Central memory CD8-positive, alpha-beta T cell (primary cell): ENCODE results near the gene MTHFSD.
"Not testable (repeated sequence)": the region's sequence is repeated elsewhere in the genome, so short reads cannot be mapped to it uniquely, and the experiment has no call there.

Experiments used
- ATAC-seq: fragments of 150-1000 bp; cut with Tn5 transposase; replicated peaks from 2 replicates; pipeline ENCODE4 v1.10.0; 2022; ENCODE audit warnings: mild to moderate bottlenecking, moderate FRiP score, moderate number of reproducible peaks; ENCODE audit not compliant: poor library complexity, severe bottlenecking; ENCODE audit errors: extremely low read depth
- DNase-seq, 2 donors: peaks; one replicate each; pipeline ENCODE4 v3.0.0; 2021; ENCODE audit warnings: low spot score in 2 of 2
- H3K27ac Mint-ChIP-seq: one replicate; pipeline ENCODE4 v1.8.0; 2022; ENCODE audit warnings: low read depth, mild to moderate bottlenecking, moderate library complexity, mixed read lengths
- H3K27me3 Mint-ChIP-seq: one replicate; pipeline ENCODE4 v1.8.0; 2022; ENCODE audit warnings: mixed read lengths
- H3K36me3 Mint-ChIP-seq: one replicate; pipeline ENCODE4 v1.8.0; 2022; ENCODE audit warnings: mild to moderate bottlenecking, moderate library complexity, mixed read lengths; ENCODE audit not compliant: insufficient read depth
- H3K4me1 Mint-ChIP-seq: one replicate; pipeline ENCODE4 v1.8.0; 2022; ENCODE audit warnings: mixed read lengths
- H3K4me3 Mint-ChIP-seq: one replicate; pipeline ENCODE4 v1.8.0; 2022; ENCODE audit warnings: mild to moderate bottlenecking, moderate library complexity, mixed read lengths
- H3K9me3 Mint-ChIP-seq: one replicate; pipeline ENCODE4 v1.8.0; 2022; ENCODE audit warnings: mixed read lengths

Gene MTHFSD

GRCh38 chr16:86591270-86591669 is 36.2 kb upstream of the MTHFSD start:
- no peak overlapping the region for H3K4me3 Mint-ChIP-seq
- no peaks in the 10 kb centered on the region for H3K4me1 Mint-ChIP-seq
- H3K27me3 Mint-ChIP-seq, result peaks cover 12% of the 10 kb centered on the region
- no peak overlapping the region for H3K27ac Mint-ChIP-seq
- ATAC-seq, result no peak
- DNase-seq, result no peak
- H3K9me3 Mint-ChIP-seq, result no peaks in the 10 kb centered on the region
- no peaks in the 10 kb centered on the region for H3K36me3 Mint-ChIP-seq

GRCh38 chr16:86590501-86591144 is 35.6 kb upstream of the MTHFSD start:
- Mint-ChIP-seq H3K4me1 (no peaks in the 10 kb centered on the region), H3K4me3 (no peak overlapping the region), H3K36me3 (no peaks in the 10 kb centered on the region), H3K9me3 (no peaks in the 10 kb centered on the region), H3K27ac (no peak overlapping the region), H3K27me3 (peaks cover 12% of the 10 kb centered on the region)
- DNase-seq, result no peak
- ATAC-seq, result no peak

GRCh38 chr16:86587955-86588354 is 32.9 kb upstream of the MTHFSD start:
- H3K36me3 Mint-ChIP-seq, H3K9me3 Mint-ChIP-seq, H3K4me3 Mint-ChIP-seq, H3K4me1 Mint-ChIP-seq, DNase-seq, H3K27me3 Mint-ChIP-seq, ATAC-seq, H3K27ac Mint-ChIP-seq: not testable (repeated sequence)

- DNase-seq (no peak), ATAC-seq (no peak)
- Mint-ChIP-seq H3K9me3 (no peaks in the 10 kb centered on the region), H3K36me3 (no peaks in the 10 kb centered on the region), H3K4me3 (no peak overlapping the region), H3K4me1 (no peaks in the 10 kb centered on the region), H3K27me3 (peaks cover 8% of the 10 kb centered on the region), H3K27ac (no peak overlapping the region)
Observed at GRCh38 chr16:86587487-86587886, 32.5 kb upstream of the MTHFSD start.

- Mint-ChIP-seq H3K27ac (no peak overlapping the region), H3K36me3 (no peaks in the 10 kb centered on the region), H3K27me3 (peaks cover 21% of the 10 kb centered on the region), H3K9me3 (no peaks in the 10 kb centered on the region), H3K4me1 (no peaks in the 10 kb centered on the region), H3K4me3 (no peak overlapping the region)
- DNase-seq (no peak), ATAC-seq (no peak)
Observed at GRCh38 chr16:86585821-86586611, 31.0 kb upstream of the MTHFSD start.

GRCh38 chr16:86584726-86585721 is 30.0 kb upstream of the MTHFSD start:
- Mint-ChIP-seq H3K9me3 (no peaks in the 10 kb centered on the region), H3K4me3 (no peak overlapping the region), H3K36me3 (no peaks in the 10 kb centered on the region), H3K27ac (no peak overlapping the region), H3K4me1 (no peaks in the 10 kb centered on the region), H3K27me3 (peaks cover 31% of the 10 kb centered on the region)
- no peak for ATAC-seq
- DNase-seq, result no peak

- DNase-seq (no peak), ATAC-seq (no peak)
- H3K4me3 Mint-ChIP-seq, result no peak overlapping the region
- peaks cover 39% of the 10 kb centered on the region for H3K27me3 Mint-ChIP-seq
- no peaks in the 10 kb centered on the region for H3K4me1 Mint-ChIP-seq
- no peak overlapping the region for H3K27ac Mint-ChIP-seq
- H3K9me3 Mint-ChIP-seq, result no peaks in the 10 kb centered on the region
- no peaks in the 10 kb centered on the region for H3K36me3 Mint-ChIP-seq
Observed at GRCh38 chr16:86584071-86584685, 29.1 kb upstream of the MTHFSD start.

GRCh38 chr16:86581458-86581857 is 26.4 kb upstream of the MTHFSD start:
- Mint-ChIP-seq H3K4me1 (peaks cover under 1% of the 10 kb centered on the region), H3K27me3 (peaks cover 64% of the 10 kb centered on the region), H3K27ac (no peak overlapping the region), H3K4me3 (no peak overlapping the region), H3K36me3 (no peaks in the 10 kb centered on the region), H3K9me3 (no peaks in the 10 kb centered on the region)
- no peak for ATAC-seq
- no peak for DNase-seq

GRCh38 chr16:86580791-86581170 is 25.7 kb upstream of the MTHFSD start:
- no peaks in the 10 kb centered on the region for H3K36me3 Mint-ChIP-seq
- ATAC-seq (no peak), DNase-seq (no peak)
- H3K27me3 Mint-ChIP-seq, result peaks cover 71% of the 10 kb centered on the region
- H3K4me3 Mint-ChIP-seq, result no peak overlapping the region
- peaks cover 6% of the 10 kb centered on the region for H3K4me1 Mint-ChIP-seq
- no peaks in the 10 kb centered on the region for H3K9me3 Mint-ChIP-seq
- H3K27ac Mint-ChIP-seq, result no peak overlapping the region

GRCh38 chr16:86580063-86580790 is 25.2 kb upstream of the MTHFSD start:
- peaks cover 6% of the 10 kb centered on the region for H3K4me1 Mint-ChIP-seq
- no peaks in the 10 kb centered on the region for H3K36me3 Mint-ChIP-seq
- H3K9me3 Mint-ChIP-seq, result no peaks in the 10 kb centered on the region
- no peak overlapping the region for H3K4me3 Mint-ChIP-seq
- H3K27ac Mint-ChIP-seq, result no peak overlapping the region
- peaks cover 73% of the 10 kb centered on the region for H3K27me3 Mint-ChIP-seq
- ATAC-seq (no peak), DNase-seq (no peak)

GRCh38 chr16:86579268-86580062 is 24.4 kb upstream of the MTHFSD start:
- no peak overlapping the region for H3K4me3 Mint-ChIP-seq
- H3K4me1 Mint-ChIP-seq, result peaks cover 6% of the 10 kb centered on the region
- H3K27me3 Mint-ChIP-seq, result peaks cover 76% of the 10 kb centered on the region
- DNase-seq (no peak), ATAC-seq (no peak)
- H3K27ac Mint-ChIP-seq, result no peak overlapping the region
- H3K9me3 Mint-ChIP-seq, result no peaks in the 10 kb centered on the region
- no peaks in the 10 kb centered on the region for H3K36me3 Mint-ChIP-seq
